CD4-positive, CD25-positive, alpha-beta regulatory T cell (primary cell): ENCODE data around the gene SMAD2. TPM values are rescaled to one million over a fixed set of nuclear protein-coding genes. Genes with fewer than 3 reads are reported as not detected.

Experiments used
- ATAC-seq, 2 donors: fragments of 150-1000 bp; cut with Tn5 transposase; one replicate each; pipeline ENCODE4 v1.10.0; 2021; ENCODE audit warnings: low read depth in 2 of 2, moderate number of reproducible peaks in 2 of 2, moderate library complexity in 1 of 2
- DNase-seq, 3 donors: peaks; one replicate each; pipeline versions ENCODE4 v3.0.0 to v3.0.0-alpha.2; 2012 to 2022; ENCODE audit warnings: mixed read lengths in 1 of 3
- H3K27ac ChIP-seq: one replicate; pipeline ENCODE4 v1.7.0; 2013; ENCODE audit warnings: mild to moderate bottlenecking, low read length; ENCODE audit not compliant: insufficient read depth, poor library complexity, severe bottlenecking
- H3K27me3 ChIP-seq: one replicate; pipeline ENCODE4 v1.7.0; 2013; ENCODE audit warnings: low read length; ENCODE audit not compliant: control insufficient read depth, insufficient read depth
- H3K36me3 ChIP-seq: one replicate; pipeline ENCODE4 v1.7.0; 2013; ENCODE audit warnings: mild to moderate bottlenecking, low read length, moderate library complexity; ENCODE audit not compliant: control insufficient read depth, insufficient read depth
- H3K4me1 ChIP-seq: 2 replicates; pipeline ENCODE4 v1.7.0; 2013; ENCODE audit warnings: mild to moderate bottlenecking, low read length; ENCODE audit not compliant: insufficient read depth, control insufficient read depth, poor library complexity, severe bottlenecking
- H3K4me3 ChIP-seq: one replicate; pipeline ENCODE4 v1.7.0; 2013; ENCODE audit warnings: low read depth, mild to moderate bottlenecking, low read length, moderate library complexity
- H3K9me3 ChIP-seq, 2 experiments: 1 replicate in 1 of 2; 2 replicates in 1 of 2; pipeline ENCODE4 v1.7.0; 2013; ENCODE audit warnings: low read length in 2 of 2, mild to moderate bottlenecking in 1 of 2, moderate library complexity in 1 of 2; ENCODE audit not compliant: control insufficient read depth in 2 of 2
- H3K27ac Mint-ChIP-seq, 3 donors: one replicate each; pipeline ENCODE4 v1.8.0; 2020 to 2022; ENCODE audit warnings: mild to moderate bottlenecking in 3 of 3, mixed read lengths in 3 of 3, moderate library complexity in 2 of 3
- H3K27me3 Mint-ChIP-seq: one replicate; pipeline ENCODE4 v1.8.0; 2022; ENCODE audit warnings: mild to moderate bottlenecking, mixed read lengths
- H3K36me3 Mint-ChIP-seq: one replicate; pipeline ENCODE4 v1.8.0; 2020; ENCODE audit warnings: mixed read lengths
- H3K4me1 Mint-ChIP-seq, 4 donors: one replicate each; pipeline ENCODE4 v1.8.0; 2020 to 2022; ENCODE audit warnings: mixed read lengths in 4 of 4, mild to moderate bottlenecking in 1 of 4
- H3K4me3 Mint-ChIP-seq, 4 donors: one replicate each; pipeline ENCODE4 v1.8.0; 2020 to 2022; ENCODE audit warnings: mild to moderate bottlenecking in 4 of 4, mixed read lengths in 4 of 4, moderate library complexity in 3 of 4
- H3K9me3 Mint-ChIP-seq, 7 donors: one replicate each; pipeline ENCODE4 v1.8.0; 2020 to 2022; ENCODE audit warnings: mixed read lengths in 7 of 7, mild to moderate bottlenecking in 3 of 7, moderate library complexity in 2 of 7
- polyA plus RNA-seq, 4 donors: library from polyadenylated mRNA; unstranded; fragments of 300-500 nt; fragmentation: Illumina TruSeq; gene quantifications; one replicate each; pipeline ENCODE4 v1.2.3, GENCODE V29; 2021
- total RNA-seq: library from RNA; stranded (reverse); gene quantifications from one replicate; pipeline ENCODE4 v1.2.3, GENCODE V29; 2022

SMAD2 gene
- total and polyA plus RNA-seq, 5 donors from 2014 or later: 78.1 to 115 (median 94.5) TPM

- Mint-ChIP-seq H3K4me1 (peaks cover 0 to 7% (median 0%) of the 10 kb centered on the region in 4 donors), H3K27me3 (no peaks in the 10 kb centered on the region), H3K4me3 (no peak overlapping the region), H3K9me3 (peaks cover 0 to 12% (median 3%) of the 10 kb centered on the region in 7 donors), H3K36me3 (peaks cover 69% of the 10 kb centered on the region), H3K27ac (no peak overlapping the region)
- Histone ChIP-seq H3K4me1 (no peaks in the 10 kb centered on the region), H3K9me3 (peaks cover 10 to 12% of the 10 kb centered on the region in 2 experiments), H3K36me3 (peaks cover 62% of the 10 kb centered on the region), H3K4me3 (no peak overlapping the region), H3K27ac (no peak overlapping the region), H3K27me3 (no peaks in the 10 kb centered on the region)
- ATAC-seq (no peak), DNase-seq (no peak)
These were observed 67.4 kb downstream of the SMAD2 start for GRCh38 chr18:47863041-47863440.

DNA sequence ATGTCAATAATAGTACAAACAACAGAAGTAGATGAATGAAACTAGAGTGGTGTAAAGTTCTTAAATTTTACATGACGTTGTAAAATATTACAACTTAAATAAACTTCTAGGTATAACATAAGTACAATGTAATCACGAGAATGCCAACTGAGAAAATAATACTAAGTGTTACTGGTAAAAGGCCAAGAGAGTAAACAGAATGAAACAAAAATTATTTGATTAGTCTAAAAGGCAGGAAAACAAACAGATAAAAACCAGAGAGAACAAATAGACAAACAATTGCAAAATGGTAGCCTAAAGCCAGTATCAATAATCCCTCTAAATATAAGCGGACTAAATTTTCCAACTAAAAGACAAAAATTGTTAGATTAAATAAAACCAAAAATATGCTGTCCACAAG lies 71.9 kb downstream of the SMAD2 start:
- Mint-ChIP-seq H3K27me3 (no peaks in the 10 kb centered on the region), H3K4me1 (peaks cover 0 to 7% (median 3%) of the 10 kb centered on the region in 4 donors), H3K4me3 (no peak overlapping the region), H3K36me3 (peaks cover 59% of the 10 kb centered on the region), H3K9me3 (peaks cover 0 to 29% (median 10%) of the 10 kb centered on the region in 7 donors), H3K27ac (no peak overlapping the region)
- ATAC-seq (no peak), DNase-seq (no peak)
- no peaks in the 10 kb centered on the region for H3K27me3 ChIP-seq
- no peaks in the 10 kb centered on the region for H3K4me1 ChIP-seq
- peaks cover 38 to 46% of the 10 kb centered on the region in 2 experiments for H3K9me3 ChIP-seq
- H3K4me3 ChIP-seq: no peak overlapping the region
- no peak overlapping the region for H3K27ac ChIP-seq
- H3K36me3 ChIP-seq: peaks cover 68% of the 10 kb centered on the region

GRCh38 chr18:47847635-47848034 lies 82.8 kb downstream of the SMAD2 start:
- H3K27ac ChIP-seq: no peak overlapping the region
- peaks cover 47% of the 10 kb centered on the region for H3K36me3 ChIP-seq
- H3K4me1 Mint-ChIP-seq: peaks cover 3 to 11% (median 7%) of the 10 kb centered on the region in 4 donors
- no peak overlapping the region for H3K4me3 ChIP-seq
- peaks cover 0 to 1% (median 0%) of the 10 kb centered on the region in 7 donors for H3K9me3 Mint-ChIP-seq
- peaks cover 26% of the 10 kb centered on the region for H3K36me3 Mint-ChIP-seq
- H3K27me3 Mint-ChIP-seq: no peaks in the 10 kb centered on the region
- no peak overlapping the region for H3K27ac Mint-ChIP-seq
- ATAC-seq: no peak
- H3K4me1 ChIP-seq: no peaks in the 10 kb centered on the region
- H3K4me3 Mint-ChIP-seq: no peak overlapping the region
- H3K9me3 ChIP-seq: no peaks in the 10 kb centered on the region
- no peaks in the 10 kb centered on the region for H3K27me3 ChIP-seq
- DNase-seq: no peak

DNA sequence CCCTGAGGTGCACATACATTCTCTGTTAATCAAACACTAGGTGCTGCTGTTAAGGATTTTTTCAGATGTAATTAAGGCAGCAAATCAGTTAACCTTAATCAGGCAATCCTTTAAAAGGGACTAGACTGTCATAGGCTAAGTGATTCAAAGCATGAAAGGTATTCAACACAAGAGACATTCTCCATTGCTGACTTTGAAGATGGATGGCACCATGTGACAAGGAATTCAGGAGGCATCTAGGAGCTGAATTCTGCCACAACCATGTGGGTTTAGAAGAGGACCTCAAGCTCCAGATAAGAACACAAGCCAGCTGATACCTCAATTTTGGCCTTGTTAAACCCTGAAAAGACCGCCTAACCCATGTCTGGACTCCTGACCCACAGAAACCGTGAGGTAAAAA lies 84.0 kb downstream of the SMAD2 start:
- Mint-ChIP-seq H3K27me3 (no peaks in the 10 kb centered on the region), H3K4me1 (peaks cover 3 to 16% (median 7%) of the 10 kb centered on the region in 4 donors), H3K27ac (no peak overlapping the region), H3K9me3 (no peaks in the 10 kb centered on the region), H3K36me3 (peaks cover 36% of the 10 kb centered on the region), H3K4me3 (no peak overlapping the region)
- DNase-seq (no peak), ATAC-seq (no peak)
- Histone ChIP-seq H3K27ac (peak overlapping the region; percentile 5), H3K4me1 (no peaks in the 10 kb centered on the region), H3K4me3 (no peak overlapping the region), H3K27me3 (no peaks in the 10 kb centered on the region), H3K36me3 (peaks cover 58% of the 10 kb centered on the region), H3K9me3 (no peaks in the 10 kb centered on the region)

GRCh38 chr18:47844828-47845498 lies 85.5 kb downstream of the SMAD2 start:
- H3K27me3 ChIP-seq: no peaks in the 10 kb centered on the region
- Mint-ChIP-seq H3K27ac (no peak overlapping the region), H3K9me3 (no peaks in the 10 kb centered on the region), H3K36me3 (peaks cover 44% of the 10 kb centered on the region), H3K27me3 (no peaks in the 10 kb centered on the region), H3K4me1 (peaks cover 3 to 16% (median 7%) of the 10 kb centered on the region in 4 donors), H3K4me3 (no peak overlapping the region)
- H3K36me3 ChIP-seq: peaks cover 71% of the 10 kb centered on the region
- ATAC-seq: no peak
- no peak overlapping the region for H3K27ac ChIP-seq
- no peaks in the 10 kb centered on the region for H3K4me1 ChIP-seq
- no peak for DNase-seq
- H3K4me3 ChIP-seq: no peak overlapping the region
- no peaks in the 10 kb centered on the region for H3K9me3 ChIP-seq

- ATAC-seq (no peak), DNase-seq (no peak)
- Mint-ChIP-seq H3K4me1 (peaks cover 0 to 16% (median 6%) of the 10 kb centered on the region in 4 donors), H3K4me3 (no peak overlapping the region), H3K27ac (peak overlapping the region in 2 of 3 donors; percentile 13 to 47), H3K27me3 (no peaks in the 10 kb centered on the region), H3K36me3 (peaks cover 52% of the 10 kb centered on the region), H3K9me3 (no peaks in the 10 kb centered on the region)
- peaks cover 73% of the 10 kb centered on the region for H3K36me3 ChIP-seq
- H3K4me3 ChIP-seq: no peak overlapping the region
- H3K27ac ChIP-seq: no peak overlapping the region
- no peaks in the 10 kb centered on the region for H3K27me3 ChIP-seq
- no peaks in the 10 kb centered on the region for H3K4me1 ChIP-seq
- H3K9me3 ChIP-seq: no peaks in the 10 kb centered on the region
These were observed 87.6 kb downstream of the SMAD2 start for GRCh38 chr18:47842836-47843235.

- no peak overlapping the region for H3K27ac Mint-ChIP-seq
- peaks cover 0 to 3% (median 0%) of the 10 kb centered on the region in 7 donors for H3K9me3 Mint-ChIP-seq
- peaks cover 63% of the 10 kb centered on the region for H3K36me3 Mint-ChIP-seq
- H3K27ac ChIP-seq: no peak overlapping the region
- no peak overlapping the region for H3K4me3 Mint-ChIP-seq
- ATAC-seq (no peak), DNase-seq (no peak)
- no peaks in the 10 kb centered on the region for H3K4me1 ChIP-seq
- H3K4me1 Mint-ChIP-seq: peaks cover 2 to 10% (median 8%) of the 10 kb centered on the region in 4 donors
- no peaks in the 10 kb centered on the region for H3K9me3 ChIP-seq
- no peaks in the 10 kb centered on the region for H3K27me3 Mint-ChIP-seq
- no peak overlapping the region for H3K4me3 ChIP-seq
- H3K36me3 ChIP-seq: peaks cover 53% of the 10 kb centered on the region
- no peaks in the 10 kb centered on the region for H3K27me3 ChIP-seq
These were observed 92.1 kb downstream of the SMAD2 start for GRCh38 chr18:47838396-47838795.

GRCh38 chr18:47832348-47832747 lies 98.1 kb downstream of the SMAD2 start:
- no peak overlapping the region for H3K27ac ChIP-seq
- no peak overlapping the region for H3K4me3 ChIP-seq
- H3K9me3 ChIP-seq: no peaks in the 10 kb centered on the region
- peaks cover 0 to 4% (median 0%) of the 10 kb centered on the region in 7 donors for H3K9me3 Mint-ChIP-seq
- H3K4me1 ChIP-seq: no peaks in the 10 kb centered on the region
- peaks cover 6 to 11% (median 7%) of the 10 kb centered on the region in 4 donors for H3K4me1 Mint-ChIP-seq
- H3K27me3 ChIP-seq: no peaks in the 10 kb centered on the region
- H3K27ac Mint-ChIP-seq: peak overlapping the region in 2 of 3 donors; percentile 34 to 67
- H3K4me3 Mint-ChIP-seq: no peak overlapping the region
- no peak for DNase-seq
- peaks cover 29% of the 10 kb centered on the region for H3K36me3 Mint-ChIP-seq
- H3K27me3 Mint-ChIP-seq: no peaks in the 10 kb centered on the region
- H3K36me3 ChIP-seq: peaks cover 11% of the 10 kb centered on the region
- no peak for ATAC-seq
